ENCODE data around the gene EFCAB6. TPM values are rescaled to one million over a fixed set of nuclear protein-coding genes. Genes with fewer than 3 reads are reported as not detected.

EFCAB6 gene
- total and polyA plus RNA-seq, 4 donors, result 1.7 to 15.4 (median 7.6) TPM

GRCh38 chr22:43711681-43712080 lies 100.4 kb downstream of the EFCAB6 start:
- ATAC-seq (ENCODE audit: insufficient read depth, low FRiP score), result no peak
- Histone ChIP-seq H3K36me3 (ENCODE audit: control insufficient read depth in 4 of 4, insufficient read depth in 4 of 4, low read length in 4 of 4) (no peaks in the 10 kb centered on the region), H3K4me1 (ENCODE audit: control insufficient read depth in 5 of 5, insufficient read depth in 5 of 5, low read length in 5 of 5) (peaks cover 0 to 4% (median 0%) of the 10 kb centered on the region in 5 donors), H3K27ac (ENCODE audit: low read depth in 1 of 2, low read length in 1 of 2) (no peak overlapping the region), H3K27me3 (ENCODE audit: control insufficient read depth in 3 of 3, insufficient read depth in 3 of 3, low read length in 2 of 3) (no peaks in the 10 kb centered on the region), H3K9ac (ENCODE audit: insufficient read depth in 1 of 2, low read length in 2 of 2) (no peak overlapping the region), H3K4me3 (no peak overlapping the region), H3K9me3 (ENCODE audit: control insufficient read depth in 4 of 4, insufficient read depth in 3 of 4, low read length in 3 of 4) (no peaks in the 10 kb centered on the region)
- 80% methylated on average over 4 of the region's 4 CpGs for WGBS, 2 donors
- DNase-seq, result no peak
- no peak for TF ChIP-seq CTCF (IDR thresholded peaks at IDR 0.05; ENCODE audit: control extremely low read depth, extremely low read depth)

GRCh38 chr22:43707648-43708047 lies 104.5 kb downstream of the EFCAB6 start:
- H3K4me1 ChIP-seq (ENCODE audit: control insufficient read depth in 5 of 5, insufficient read depth in 5 of 5, low read length in 5 of 5), result no peaks in the 10 kb centered on the region
- no peak for DNase-seq
- no peak overlapping the region for H3K4me3 ChIP-seq
- no peaks in the 10 kb centered on the region for H3K36me3 ChIP-seq (ENCODE audit: control insufficient read depth in 4 of 4, insufficient read depth in 4 of 4, low read length in 4 of 4)
- H3K9ac ChIP-seq (ENCODE audit: insufficient read depth in 1 of 2, low read length in 2 of 2), result no peak overlapping the region
- peaks cover 2 to 11% (median 4%) of the 10 kb centered on the region in 4 donors for H3K9me3 ChIP-seq (ENCODE audit: control insufficient read depth in 4 of 4, insufficient read depth in 3 of 4, low read length in 3 of 4)
- H3K27ac ChIP-seq (ENCODE audit: low read depth in 1 of 2, low read length in 1 of 2), result no peak overlapping the region
- no peak for TF ChIP-seq CTCF (IDR thresholded peaks at IDR 0.05; ENCODE audit: control extremely low read depth, extremely low read depth)
- no peaks in the 10 kb centered on the region for H3K27me3 ChIP-seq (ENCODE audit: control insufficient read depth in 3 of 3, insufficient read depth in 3 of 3, low read length in 2 of 3)
- ATAC-seq (ENCODE audit: insufficient read depth, low FRiP score), result no peak
- WGBS, 2 donors, result 83 to 87% methylated on average over 3 of the region's 3 CpGs

GRCh38 chr22:43706571-43707328 lies 105.4 kb downstream of the EFCAB6 start:
- Histone ChIP-seq H3K9me3 (ENCODE audit: control insufficient read depth in 4 of 4, insufficient read depth in 3 of 4, low read length in 3 of 4) (peaks cover 2 to 11% (median 4%) of the 10 kb centered on the region in 4 donors), H3K36me3 (ENCODE audit: control insufficient read depth in 4 of 4, insufficient read depth in 4 of 4, low read length in 4 of 4) (no peaks in the 10 kb centered on the region), H3K4me3 (no peak overlapping the region), H3K27ac (ENCODE audit: low read depth in 1 of 2, low read length in 1 of 2) (no peak overlapping the region), H3K4me1 (ENCODE audit: control insufficient read depth in 5 of 5, insufficient read depth in 5 of 5, low read length in 5 of 5) (no peaks in the 10 kb centered on the region), H3K27me3 (ENCODE audit: control insufficient read depth in 3 of 3, insufficient read depth in 3 of 3, low read length in 2 of 3) (no peaks in the 10 kb centered on the region), H3K9ac (ENCODE audit: insufficient read depth in 1 of 2, low read length in 2 of 2) (no peak overlapping the region)
- 70 to 77% methylated on average over 4 of the region's 4 CpGs for WGBS, 2 donors
- DNase-seq, result peak; percentile 26 to 75 (median 72)
- ATAC-seq (ENCODE audit: insufficient read depth, low FRiP score), result no peak
- no peak for TF ChIP-seq CTCF (IDR thresholded peaks at IDR 0.05; ENCODE audit: control extremely low read depth, extremely low read depth)
